ENCODE measurements around the gene TRPV3. TPM values are rescaled to one million over a fixed set of nuclear protein-coding genes. Genes with fewer than 3 reads are reported as not detected.
A peak's percentile ranks its signal among the peaks of the same experiment; 100 is the strongest.
"Not testable (repeated sequence)": the region's sequence is repeated elsewhere in the genome, so short reads cannot be mapped to it uniquely, and the experiment has no call there.

The TRPV3 gene
- polyA plus RNA-seq, 5 donors, result 1.3 to 4.0 (median 2.2) TPM

DNA sequence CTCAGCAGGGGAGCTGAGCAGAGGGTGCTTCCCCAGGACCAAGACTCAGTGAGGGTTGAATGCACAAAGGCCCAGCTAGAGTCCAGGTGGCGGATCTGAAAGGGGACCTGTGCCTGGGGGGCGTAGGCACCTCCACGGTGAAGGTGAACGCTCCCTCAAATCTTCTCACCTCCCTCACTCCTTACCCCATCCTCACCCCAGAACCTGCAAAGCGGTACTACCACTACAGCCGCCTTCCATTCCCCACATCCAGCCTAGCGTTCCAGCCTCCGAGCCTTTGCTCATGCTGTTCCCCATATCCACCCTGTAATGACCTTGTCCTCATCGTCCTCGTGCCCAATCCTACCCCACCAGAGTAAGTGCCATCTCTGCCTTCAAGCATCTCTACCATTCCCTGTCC, 30.6 kb downstream of the TRPV3 start:
- no peak for DNase-seq

DNA sequence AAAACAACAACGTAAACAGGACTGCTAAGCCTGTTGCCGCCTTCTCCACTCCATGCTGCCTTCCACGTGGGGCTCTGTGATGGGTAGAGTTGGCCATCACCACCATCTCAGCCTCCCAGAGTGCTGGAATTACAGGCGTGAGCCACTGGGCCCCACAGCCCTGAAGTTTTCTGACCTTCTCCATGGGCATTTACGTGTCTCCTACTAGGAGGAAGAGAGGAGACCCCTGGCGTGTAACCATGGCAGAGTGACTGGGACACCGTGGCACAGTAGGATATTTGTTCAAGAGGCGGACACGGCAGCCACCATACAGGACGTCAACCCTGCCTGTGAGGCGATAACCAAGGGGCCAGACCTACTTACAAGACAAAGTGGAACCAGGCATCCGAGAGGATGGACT, 31.1 kb downstream of the TRPV3 start:
- no peak for DNase-seq

DNA sequence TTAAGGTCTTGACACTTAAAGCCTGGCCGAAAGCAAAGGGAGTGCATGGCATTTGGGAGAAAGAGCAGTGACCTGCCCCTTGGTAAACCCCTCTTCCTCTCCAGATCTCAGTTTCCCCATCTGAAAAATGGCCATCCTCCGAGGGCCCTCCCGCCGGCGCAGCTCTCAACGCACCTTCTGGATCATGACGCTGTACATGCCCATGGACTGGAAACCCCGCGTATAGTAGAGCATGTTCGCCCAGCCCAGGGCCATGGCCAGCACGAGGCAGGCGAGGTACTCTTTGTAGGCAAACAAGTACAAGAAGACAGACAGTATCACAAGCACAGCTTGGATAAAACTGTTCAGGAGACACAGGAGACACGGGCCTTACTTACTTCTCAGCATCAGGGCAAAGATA, 33.6 kb downstream of the TRPV3 start:
- DNase-seq, result no peak

DNA sequence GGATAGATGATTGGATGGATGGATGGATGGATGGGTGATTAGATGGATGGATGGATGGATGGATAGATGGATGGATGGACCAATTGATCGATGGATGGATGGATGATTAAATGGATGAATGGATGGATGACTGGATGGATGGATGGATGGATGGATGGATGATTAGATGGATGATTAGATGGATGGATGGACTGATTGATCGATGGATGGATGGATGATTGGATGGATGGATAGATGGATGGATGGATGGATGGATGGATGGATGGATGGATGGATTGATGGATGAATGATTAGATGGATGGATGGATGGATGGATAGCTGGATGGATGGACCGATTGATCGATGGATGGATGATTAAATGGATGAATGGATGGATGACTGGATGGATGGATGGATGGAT, 38.1 kb downstream of the TRPV3 start:
- not testable (repeated sequence) for DNase-seq

DNA sequence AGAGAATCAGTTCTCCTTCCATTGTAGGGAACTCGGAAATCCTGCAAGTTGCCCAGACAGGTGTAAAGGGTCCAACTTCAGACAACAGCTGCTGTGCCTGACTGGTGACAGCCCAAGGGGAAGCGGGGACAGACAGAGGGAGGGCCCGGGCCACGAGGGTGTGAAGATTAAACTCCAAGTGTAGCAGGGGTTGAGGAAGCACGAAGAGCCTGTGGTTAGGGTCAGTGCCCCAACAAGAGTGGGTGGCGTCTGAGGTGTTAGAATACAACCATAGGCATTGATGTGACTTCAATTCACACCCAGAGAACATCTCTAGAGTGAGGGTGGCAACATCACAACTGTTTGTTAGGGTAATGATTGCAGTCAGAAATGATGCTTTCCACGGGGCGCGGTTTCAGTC, 42.7 kb downstream of the TRPV3 start:
- no peak for DNase-seq

DNA sequence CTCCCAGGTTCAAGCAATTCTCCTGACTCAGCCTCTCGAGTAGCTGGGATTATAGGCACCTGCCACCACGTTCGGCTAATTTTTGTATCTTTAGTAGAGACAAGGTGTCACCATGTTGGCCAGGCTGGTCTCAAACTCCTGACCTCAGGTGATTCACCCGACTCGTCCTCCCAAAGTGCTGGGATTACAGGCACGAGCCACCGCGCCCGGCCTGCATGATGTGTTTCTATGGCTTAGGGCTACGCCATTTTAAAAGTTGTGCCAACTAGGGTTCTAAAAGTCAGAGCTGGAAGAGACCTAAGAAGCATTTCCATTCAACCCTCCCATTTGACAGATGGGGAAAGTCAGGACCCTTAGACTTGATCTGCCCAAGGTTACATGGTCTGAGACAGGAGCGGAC, 43.4 kb downstream of the TRPV3 start:
- DNase-seq, result not testable (repeated sequence)

DNA sequence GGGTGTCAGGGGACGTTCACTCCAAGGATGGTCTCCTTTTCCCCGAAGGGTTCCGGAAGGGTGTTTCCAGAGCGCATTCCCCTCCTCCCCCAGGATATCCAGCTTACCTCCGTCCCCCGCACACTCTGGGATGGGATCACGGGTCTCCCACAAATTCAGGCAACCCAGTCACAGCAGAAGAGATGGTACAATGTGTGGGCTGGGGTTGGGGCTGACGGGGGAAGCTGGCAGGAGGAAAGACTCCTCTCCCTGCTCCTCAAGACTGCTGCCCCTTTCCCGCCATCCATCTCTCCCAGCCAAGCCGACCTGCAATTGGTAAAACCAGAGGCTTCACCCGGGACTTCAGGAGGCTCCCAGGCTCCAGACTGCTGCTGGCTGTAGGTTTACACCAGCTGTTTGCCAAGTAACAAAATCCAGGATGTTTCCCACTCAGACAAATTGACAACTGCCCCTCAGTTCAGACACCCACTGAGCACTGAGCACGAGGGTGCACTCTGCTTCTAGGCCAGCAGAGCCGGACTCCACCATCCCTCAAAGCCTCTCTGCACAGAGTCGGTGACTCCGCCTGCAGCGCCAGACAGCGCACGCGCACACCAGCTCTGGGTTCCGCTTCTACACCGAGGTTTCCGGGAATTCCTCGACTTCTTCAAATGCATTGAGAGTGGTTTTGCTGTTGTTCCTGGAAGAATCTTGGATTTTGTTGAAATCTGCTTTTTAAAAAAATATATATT, 44.1 kb downstream of the TRPV3 start:
- DNase-seq, result no peak

DNA sequence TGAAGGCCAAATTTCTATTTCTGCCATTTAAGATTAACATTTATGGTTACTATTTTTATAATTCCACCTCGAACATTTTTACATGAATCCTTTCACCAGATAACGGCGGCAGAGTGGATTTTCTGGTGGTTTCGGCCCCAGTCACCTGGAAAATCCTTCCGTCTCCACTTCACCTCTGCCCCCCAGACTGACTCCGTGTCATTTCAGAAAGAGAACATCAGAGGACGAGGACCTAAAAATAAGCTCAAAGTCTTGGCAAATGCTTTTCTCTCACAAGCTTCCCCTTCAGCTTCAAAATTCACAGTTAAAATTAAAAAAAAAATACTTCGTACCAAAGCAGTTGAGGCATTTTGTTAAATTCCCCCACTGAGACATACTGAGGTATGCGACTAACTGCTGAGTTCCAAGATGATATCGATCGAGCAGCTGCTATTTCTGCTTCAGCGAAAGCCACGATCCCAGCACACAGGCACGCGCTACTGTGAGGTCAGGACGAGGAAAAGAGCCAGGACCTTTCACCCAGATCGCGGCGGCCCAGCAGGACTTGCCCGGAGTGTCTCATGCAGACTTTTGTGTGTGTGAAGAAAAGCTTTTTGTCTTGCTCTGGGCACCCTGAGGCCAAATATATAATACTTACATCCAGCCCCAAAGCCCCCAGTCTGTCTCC, 45.0 kb downstream of the TRPV3 start:
- DNase-seq, result no peak

DNA sequence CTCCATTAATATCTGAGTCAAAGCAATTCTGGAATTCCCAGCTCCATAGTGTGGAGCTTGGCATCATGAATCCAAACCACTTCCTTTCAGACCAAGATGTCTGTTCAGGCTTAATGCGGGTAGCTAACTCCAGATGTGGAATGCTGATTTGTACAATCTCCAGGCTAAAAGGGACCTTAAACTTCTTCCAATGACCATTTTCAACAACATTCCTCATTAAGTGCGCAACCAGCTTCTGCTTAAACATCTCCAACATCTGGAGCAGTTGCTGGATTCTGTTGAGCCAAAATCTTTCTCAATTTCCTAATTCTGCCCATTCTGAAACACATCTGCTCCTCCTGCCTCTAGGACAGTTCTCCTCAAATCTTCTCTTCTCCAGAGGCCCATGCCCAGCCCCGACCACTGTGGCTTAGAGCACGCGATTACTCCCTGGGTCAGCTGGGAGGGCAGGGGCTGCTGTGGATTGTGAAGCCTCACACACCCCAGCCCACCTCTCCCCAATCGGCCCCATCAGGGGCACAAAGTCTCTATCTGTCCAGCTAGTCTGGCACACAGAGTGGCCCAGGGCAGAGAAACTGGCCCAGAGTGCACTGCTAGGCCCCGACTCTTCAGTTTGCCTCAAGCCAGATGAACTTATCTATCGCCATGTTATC, 45.6 kb downstream of the TRPV3 start:
- DNase-seq, result no peak

DNA sequence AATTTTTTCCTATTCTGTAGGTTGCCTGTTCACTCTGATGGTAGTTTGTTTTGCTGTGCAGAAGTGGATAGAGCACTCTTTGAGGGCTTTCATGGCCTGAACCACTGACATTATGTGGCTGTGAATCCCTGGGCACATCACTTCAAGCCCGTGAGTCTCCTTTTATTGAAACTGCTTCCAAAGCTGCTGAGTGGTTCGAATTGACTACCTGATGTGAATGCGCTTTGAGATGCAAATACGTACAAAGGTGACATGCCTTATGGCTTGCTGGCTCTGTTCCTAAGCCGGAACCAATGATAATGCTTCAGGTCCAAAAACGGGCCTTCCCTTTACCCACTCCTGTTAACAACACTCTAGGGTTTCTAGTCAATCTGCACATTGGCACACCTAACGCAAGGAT, 47.5 kb downstream of the TRPV3 start:
- no peak for DNase-seq

DNA sequence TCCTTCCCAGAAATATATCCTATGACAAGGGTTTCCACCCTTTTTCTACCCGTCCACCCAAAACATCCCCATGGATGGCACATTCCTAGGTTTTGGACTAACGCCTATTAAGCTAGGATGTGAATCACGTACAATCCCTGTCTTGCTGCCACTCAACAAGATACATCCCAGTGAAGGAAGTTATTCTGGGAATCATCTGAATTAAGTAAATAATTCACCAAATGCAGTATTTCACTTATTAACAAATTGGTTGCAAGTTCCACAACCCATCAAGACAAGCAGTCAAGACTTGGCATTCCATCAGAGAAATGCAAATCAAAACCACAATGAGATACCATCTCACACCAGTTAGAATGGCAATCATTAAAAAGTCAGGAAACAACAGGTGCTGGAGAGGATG, 49.7 kb downstream of the TRPV3 start:
- no peak for DNase-seq

DNA sequence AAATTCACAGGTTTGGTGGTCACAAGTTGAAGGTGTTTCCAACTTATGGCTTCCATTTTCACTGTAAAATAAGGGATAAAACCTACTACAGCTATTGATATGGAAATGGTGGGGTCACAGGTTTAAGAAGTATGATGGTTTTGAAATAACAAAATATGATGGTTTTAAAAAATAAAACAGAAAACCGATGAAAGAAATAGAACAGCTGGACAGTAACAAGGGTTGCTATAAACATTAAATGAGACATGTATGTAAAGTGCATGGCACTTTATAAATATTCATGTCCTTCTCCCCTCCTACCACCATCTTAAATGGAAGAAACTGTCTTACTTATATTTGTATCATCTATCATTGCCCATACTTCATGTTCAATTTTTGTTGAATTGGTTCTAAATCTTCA, 50.5 kb downstream of the TRPV3 start:
- DNase-seq, result no peak

DNA sequence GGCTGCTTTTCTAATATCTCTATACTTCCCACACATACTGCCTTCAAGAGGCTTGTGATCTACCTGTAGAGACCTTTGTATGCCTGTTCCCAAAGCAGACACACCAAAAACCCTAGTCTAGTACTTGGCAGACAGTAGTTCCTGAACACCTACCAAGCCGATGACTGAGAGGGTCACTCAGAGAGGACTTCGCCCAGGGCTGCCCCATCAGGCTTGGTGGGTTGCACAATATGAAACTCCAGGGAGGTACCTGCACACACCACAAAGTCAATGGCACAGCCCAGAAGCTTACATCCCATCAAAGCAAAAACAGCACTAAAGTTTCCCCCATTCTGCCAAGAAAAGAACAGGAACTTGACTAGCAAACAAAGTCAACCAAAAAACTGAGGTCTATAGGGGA, 51.6 kb downstream of the TRPV3 start:
- DNase-seq, result no peak

DNA sequence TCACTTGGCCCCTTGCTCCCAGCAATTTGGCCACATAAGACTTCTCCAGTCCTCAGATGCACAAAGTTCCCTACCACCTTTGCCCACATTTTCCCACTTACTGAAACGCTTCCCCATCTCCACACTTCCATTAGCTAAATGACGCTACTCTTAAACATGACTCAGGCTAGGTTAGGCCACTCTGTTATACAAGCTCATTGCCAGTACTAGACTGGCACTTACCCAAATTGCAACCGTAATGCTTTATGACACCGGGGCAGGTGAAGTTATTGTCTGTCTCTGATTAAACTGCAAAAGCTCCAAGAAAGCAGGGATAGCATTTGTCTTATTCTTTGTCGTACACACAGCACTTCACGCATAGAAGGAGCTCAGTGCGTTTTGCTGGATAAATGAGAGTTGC, 52.6 kb downstream of the TRPV3 start:
- DNase-seq, result no peak

DNA sequence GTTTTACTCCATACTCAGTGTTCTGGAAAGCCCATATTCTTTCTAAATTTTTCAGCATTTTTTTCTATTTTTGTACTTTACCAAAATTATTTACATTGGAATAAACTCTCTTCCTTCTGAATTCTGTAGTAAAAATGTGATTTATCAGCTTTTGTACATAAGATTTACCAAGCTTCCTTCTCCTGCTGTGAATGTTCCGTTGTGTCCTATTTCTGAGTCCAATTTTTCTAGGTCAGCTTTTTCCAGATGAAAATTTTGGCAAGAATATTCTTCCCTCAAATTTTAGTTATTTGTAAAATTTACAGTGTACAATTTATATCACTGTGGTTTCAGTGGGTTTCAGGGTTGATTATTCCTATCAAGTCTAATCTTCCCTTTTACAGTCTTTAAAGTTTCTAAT, 54.3 kb downstream of the TRPV3 start:
- no peak for DNase-seq

DNA sequence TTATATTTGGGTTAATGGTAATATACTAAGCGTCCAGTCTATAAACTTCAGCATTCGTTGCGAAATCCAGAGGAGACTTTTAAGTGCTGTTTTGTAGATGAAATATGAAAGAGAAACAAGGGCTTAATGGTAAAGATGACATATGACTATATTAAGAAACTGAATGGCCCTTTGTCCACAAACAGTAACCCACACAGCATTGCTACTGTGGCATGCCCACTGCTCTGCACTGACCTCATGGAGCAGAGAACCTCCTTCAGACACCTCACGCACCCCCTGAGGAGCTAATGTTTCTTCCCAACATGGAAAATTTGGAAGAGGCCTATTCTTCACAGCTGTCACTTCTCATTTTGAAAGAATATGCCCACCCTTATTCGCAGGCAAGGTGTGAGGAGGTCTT, 55.1 kb downstream of the TRPV3 start:
- peak in 1 of 2 donors; percentile 24 for DNase-seq

DNA sequence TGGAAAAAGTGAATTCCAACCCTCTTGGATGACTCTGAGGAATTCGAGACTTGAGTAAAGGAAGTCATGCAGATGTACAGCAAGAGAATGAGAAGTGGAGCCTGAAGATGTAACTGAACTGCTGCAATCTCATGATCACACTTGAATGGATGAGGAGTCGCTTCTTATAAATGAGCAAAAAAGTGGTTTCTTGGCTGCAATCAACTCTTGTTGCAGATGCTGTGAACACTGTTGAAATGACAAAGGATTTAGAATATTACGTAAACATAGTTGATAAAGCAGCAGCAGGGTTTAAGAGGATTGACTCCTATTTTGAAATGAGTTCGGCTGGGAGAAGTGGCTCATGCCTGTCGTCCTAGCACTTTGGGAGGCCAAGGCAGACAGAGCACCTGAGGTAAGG, 56.3 kb downstream of the TRPV3 start:
- no peak for DNase-seq

DNA sequence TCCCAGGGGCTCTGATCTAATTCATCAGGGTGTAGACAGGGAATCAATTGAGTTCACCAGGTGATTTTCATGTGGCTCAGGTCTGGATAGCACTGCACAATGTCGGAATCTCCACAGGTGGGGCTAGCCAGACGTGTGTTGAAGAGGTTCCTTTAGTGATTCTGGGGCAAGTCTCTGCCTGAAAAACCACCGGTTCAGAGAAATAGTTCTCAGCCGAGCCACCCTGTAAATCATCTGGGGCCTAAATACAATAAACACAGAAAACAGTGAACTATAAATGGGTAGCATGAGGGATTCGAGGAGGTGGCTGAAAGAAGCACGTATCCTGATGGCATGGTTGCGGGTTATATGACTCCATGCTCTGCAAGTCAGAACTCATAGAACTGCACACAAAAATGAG, 60.5 kb downstream of the TRPV3 start:
- no peak for DNase-seq

DNA sequence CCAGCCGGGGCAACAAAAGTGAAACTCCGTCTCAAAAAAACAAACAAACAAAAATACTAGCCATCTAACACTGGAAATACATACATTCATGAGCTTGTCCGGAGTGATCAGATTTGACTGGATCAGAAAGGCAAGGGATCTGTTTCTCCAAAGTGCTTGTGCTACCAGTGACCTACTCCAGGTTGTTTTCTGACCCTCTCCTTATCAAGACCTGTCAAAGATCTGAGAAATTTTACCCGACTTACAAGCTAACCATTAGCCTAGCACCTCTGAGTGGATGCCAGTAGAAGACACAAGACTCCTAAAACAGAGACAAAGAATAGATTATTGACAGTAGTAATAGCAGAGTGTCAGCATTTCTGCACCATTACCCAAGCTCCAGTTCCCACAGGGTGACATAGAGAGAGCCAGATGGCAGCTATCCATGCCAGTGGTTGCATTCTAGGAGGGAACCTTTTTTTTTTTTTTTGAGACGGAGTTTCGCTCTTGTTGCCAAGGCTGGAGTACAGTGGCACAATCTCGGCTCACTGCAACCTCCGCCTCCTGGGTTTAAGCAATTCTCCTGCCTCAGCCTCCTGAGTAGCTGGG, 72.0 kb downstream of the TRPV3 start:
- DNase-seq, result no peak

DNA sequence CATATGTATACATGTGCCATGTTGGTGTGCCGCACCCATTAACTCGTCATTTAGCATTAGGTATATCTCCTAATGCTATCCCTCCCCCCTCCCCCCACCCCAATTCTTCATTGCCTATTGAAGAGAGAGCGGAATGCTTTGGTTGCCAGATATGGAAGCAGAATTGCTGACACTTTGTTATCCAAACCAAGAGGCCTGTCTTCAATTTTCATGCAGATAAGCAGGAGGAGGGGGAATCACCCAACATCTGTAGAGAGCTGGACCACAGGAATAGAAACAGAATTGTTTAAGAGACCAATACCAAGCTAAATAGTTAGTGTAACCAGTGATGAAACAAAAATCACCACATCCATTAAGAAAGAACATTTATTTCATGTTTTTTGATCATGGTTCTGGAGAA, 74.8 kb downstream of the TRPV3 start:
- DNase-seq, result no peak

DNA sequence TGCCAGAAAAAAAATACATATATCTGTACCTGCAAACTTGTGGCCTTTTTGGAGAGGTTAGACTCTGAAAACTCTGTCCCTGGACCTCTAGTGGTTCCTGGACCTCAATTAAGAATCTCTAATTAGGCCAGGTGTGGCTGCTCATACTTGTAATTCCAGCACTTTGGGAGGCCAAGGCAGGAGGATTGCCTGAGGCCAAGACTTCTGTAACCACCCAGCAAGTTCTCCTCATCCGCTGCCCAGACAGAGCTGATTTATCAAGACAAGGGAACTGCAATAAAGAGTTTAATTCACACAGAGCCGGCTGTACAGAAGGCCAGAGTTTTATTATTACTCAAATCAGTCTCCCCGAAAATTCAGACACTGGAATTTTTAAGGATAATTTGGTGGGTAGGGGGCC, 77.6 kb downstream of the TRPV3 start:
- DNase-seq, result no peak

DNA sequence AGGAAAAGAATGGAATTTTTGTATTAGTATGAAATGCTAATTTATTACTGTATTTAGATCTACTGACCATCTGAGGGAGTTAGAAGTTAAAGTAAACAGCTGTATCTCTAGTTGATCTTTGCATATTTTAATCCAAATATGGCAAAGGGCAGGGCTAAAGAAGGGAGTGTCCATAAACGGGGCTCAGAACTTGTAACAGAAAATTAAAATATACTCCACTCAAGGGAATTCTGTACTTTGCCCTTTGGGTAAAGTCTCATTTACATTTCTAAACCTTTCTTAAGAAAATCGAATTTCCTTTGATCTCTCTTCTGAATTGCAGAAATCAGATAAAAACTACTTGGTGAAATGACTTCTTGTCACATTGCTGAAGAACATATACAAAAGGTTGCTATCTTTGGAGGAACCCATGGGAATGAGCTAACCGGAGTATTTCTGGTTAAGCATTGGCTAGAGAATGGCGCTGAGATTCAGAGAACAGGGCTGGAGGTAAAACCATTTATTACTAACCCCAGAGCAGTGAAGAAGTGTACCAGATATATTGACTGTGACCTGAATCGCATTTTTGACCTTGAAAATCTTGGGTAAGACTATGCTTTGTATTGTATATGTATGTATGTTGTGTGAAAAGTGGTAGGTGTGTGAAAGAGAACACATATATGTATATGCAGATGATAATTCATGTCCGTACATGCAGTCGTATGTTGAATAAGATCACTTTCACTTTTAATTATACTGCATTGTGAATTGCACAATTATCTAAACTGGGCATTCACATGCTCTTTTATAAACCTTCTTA, 81.6 kb downstream of the TRPV3 start, which contains the start of gene ASPA:
Gene ASPA (plus strand): TSS at position 186 of the 799 bp plus-strand sequence. CDS start 163 bp downstream, at position 349.
- DNase-seq, result peak; percentile 44 to 70
